ENCODE results near the gene PITX2. TPM values are rescaled to one million over a fixed set of nuclear protein-coding genes. Genes with fewer than 3 reads are reported as not detected.

Gene PITX2
- total RNA-seq, 1 donor from 2014 or later = 0.29 TPM

- DNase-seq (ENCODE audit: low read depth) = no peak
- Histone ChIP-seq H3K27me3 (ENCODE audit: control insufficient read depth, insufficient read depth, low read length) (peaks cover 89% of the 10 kb centered on the region), H3K4me3 (ENCODE audit: low read depth, low read length) (no peak overlapping the region), H3K36me3 (ENCODE audit: control insufficient read depth, insufficient read depth, low read length) (no peaks in the 10 kb centered on the region)
- TF ChIP-seq CTCF (IDR thresholded peaks at IDR 0.05; ENCODE audit: insufficient read depth, low read length, poor library complexity, severe bottlenecking) = no peak
Observed at GRCh38 chr4:110635163-110635865, 12.4 kb upstream of the PITX2 start.

GRCh38 chr4:110634350-110635162 is 11.7 kb upstream of the PITX2 start:
- TF ChIP-seq CTCF (IDR thresholded peaks at IDR 0.05; ENCODE audit: insufficient read depth, low read length, poor library complexity, severe bottlenecking) = no peak
- H3K4me3 ChIP-seq (ENCODE audit: low read depth, low read length) = no peak overlapping the region
- peaks cover 89% of the 10 kb centered on the region for H3K27me3 ChIP-seq (ENCODE audit: control insufficient read depth, insufficient read depth, low read length)
- H3K36me3 ChIP-seq (ENCODE audit: control insufficient read depth, insufficient read depth, low read length) = no peaks in the 10 kb centered on the region
- no peak for DNase-seq (ENCODE audit: low read depth)

GRCh38 chr4:110633358-110634341 is 10.8 kb upstream of the PITX2 start:
- peaks cover 90% of the 10 kb centered on the region for H3K27me3 ChIP-seq (ENCODE audit: control insufficient read depth, insufficient read depth, low read length)
- DNase-seq (ENCODE audit: low read depth) = no peak
- TF ChIP-seq CTCF (IDR thresholded peaks at IDR 0.05; ENCODE audit: insufficient read depth, low read length, poor library complexity, severe bottlenecking) = no peak
- no peaks in the 10 kb centered on the region for H3K36me3 ChIP-seq (ENCODE audit: control insufficient read depth, insufficient read depth, low read length)
- H3K4me3 ChIP-seq (ENCODE audit: low read depth, low read length) = no peak overlapping the region

GRCh38 chr4:110632506-110633357 is 9.9 kb upstream of the PITX2 start:
- no peak for TF ChIP-seq CTCF (IDR thresholded peaks at IDR 0.05; ENCODE audit: insufficient read depth, low read length, poor library complexity, severe bottlenecking)
- no peak for DNase-seq (ENCODE audit: low read depth)
- peaks cover 93% of the 10 kb centered on the region for H3K27me3 ChIP-seq (ENCODE audit: control insufficient read depth, insufficient read depth, low read length)
- H3K4me3 ChIP-seq (ENCODE audit: low read depth, low read length) = no peak overlapping the region
- H3K36me3 ChIP-seq (ENCODE audit: control insufficient read depth, insufficient read depth, low read length) = no peaks in the 10 kb centered on the region
